HG03575 (cell line): ENCODE measurements around the gene CMSS1.
"Not testable (repeated sequence)": the region's sequence is repeated elsewhere in the genome, so short reads cannot be mapped to it uniquely, and the experiment has no call there.

Source experiments
- ATAC-seq: cut with Tn5 transposase; IDR thresholded peaks from one replicate; pipeline ENCODE4 v1.9.1; 2021; ENCODE audit not compliant: unreplicated experiment, insufficient number of reproducible peaks, low FRiP score; ENCODE audit errors: extremely low read depth

CMSS1 gene

GRCh38 chr3:100076731-100077529 lies 259.3 kb downstream of the CMSS1 start:
- ATAC-seq: no peak

- no peak for ATAC-seq
Observed at GRCh38 chr3:100079328-100079727, 261.7 kb downstream of the CMSS1 start.

- ATAC-seq: no peak
Observed at GRCh38 chr3:100080573-100080972, 262.9 kb downstream of the CMSS1 start.

- no peak for ATAC-seq
Observed at GRCh38 chr3:100081311-100081710, 263.6 kb downstream of the CMSS1 start.

GRCh38 chr3:100081986-100082692 lies 264.5 kb downstream of the CMSS1 start:
- no peak for ATAC-seq

GRCh38 chr3:100082714-100083113 lies 265.1 kb downstream of the CMSS1 start:
- no peak for ATAC-seq

- ATAC-seq: no peak
Observed at GRCh38 chr3:100083209-100083608, 265.5 kb downstream of the CMSS1 start.

GRCh38 chr3:100084100-100084806 lies 266.6 kb downstream of the CMSS1 start:
- ATAC-seq: no peak

GRCh38 chr3:100086401-100086800 lies 268.7 kb downstream of the CMSS1 start:
- ATAC-seq: no peak

GRCh38 chr3:100087198-100087597 lies 269.5 kb downstream of the CMSS1 start:
- ATAC-seq: peak; percentile 89

- ATAC-seq: no peak
Observed at GRCh38 chr3:100088735-100089368, 271.2 kb downstream of the CMSS1 start.

GRCh38 chr3:100089812-100090668 lies 272.4 kb downstream of the CMSS1 start:
- ATAC-seq: peak; percentile 40

- no peak for ATAC-seq
Observed at GRCh38 chr3:100090669-100091005, 273.0 kb downstream of the CMSS1 start.

GRCh38 chr3:100093831-100094230 lies 276.2 kb downstream of the CMSS1 start:
- ATAC-seq: no peak

GRCh38 chr3:100096286-100096685 lies 278.6 kb downstream of the CMSS1 start:
- not testable (repeated sequence) for ATAC-seq

- ATAC-seq: no peak
Observed at GRCh38 chr3:100096866-100097265, 279.2 kb downstream of the CMSS1 start.

GRCh38 chr3:100097919-100098783 lies 280.5 kb downstream of the CMSS1 start:
- ATAC-seq: no peak

GRCh38 chr3:100098784-100099070 lies 281.1 kb downstream of the CMSS1 start:
- no peak for ATAC-seq
